Upper lobe of right lung (tissue), 1 donor: Measurements from ENCODE around the gene OSCP1. TPM values are rescaled to one million over a fixed set of nuclear protein-coding genes. Genes with fewer than 3 reads are reported as not detected.

Source experiments
- ATAC-seq: fragments of 200-7000 bp; cut with Tn5 transposase; one replicate; pipeline ENCODE4 v1.9.1; 2020; ENCODE audit warnings: mild to moderate bottlenecking, moderate library complexity
- DNase-seq: peaks from one replicate; pipeline ENCODE4 v3.0.0-alpha.2; 2020
- H3K27ac ChIP-seq: fragments of 200-600 bp; one replicate; pipeline ENCODE4 v1.8.0; 2022
- H3K27me3 ChIP-seq: fragments of 200-600 bp; one replicate; pipeline ENCODE4 v1.8.0; 2022; ENCODE audit warnings: mild to moderate bottlenecking
- H3K36me3 ChIP-seq: fragments of 200-600 bp; one replicate; pipeline ENCODE4 v1.8.0; 2022
- H3K4me1 ChIP-seq: fragments of 200-600 bp; one replicate; pipeline ENCODE4 v1.8.0; 2022
- H3K4me3 ChIP-seq: fragments of 200-600 bp; one replicate; pipeline ENCODE4 v1.8.0; 2022; ENCODE audit warnings: mild to moderate bottlenecking
- H3K9me3 ChIP-seq: fragments of 200-600 bp; one replicate; pipeline ENCODE4 v1.8.0; 2022
- CTCF ChIP-seq: fragments of 200-600 bp; IDR thresholded peaks from one replicate; pipeline ENCODE4 v1.8.0; 2022; ENCODE audit warnings: antibody characterized with exemption
- intact Hi-C: fragments of 100-400 bp; cut with DNase I; formaldehyde crosslinking; loops from one replicate; pipeline ENCODE4 v1.11.0; 2022
- total RNA-seq: library from RNA; stranded (reverse); fragmentation: NEBNext Ultra II Directional; extraction: Animal tissue kit (Norgen Biotek cat#: 25700); gene quantifications from one replicate; pipeline ENCODE4 v1.2.1, GENCODE V29; 2021
- donor health status: DM: no; HTN: yes; CAD: no; lungs with severe emphysema.

The OSCP1 gene
- total RNA-seq, 1 donor from 2014 or later, result 8.2 TPM

GRCh38 chr1:36475910-36476604, 25.8 kb upstream of the OSCP1 start:
- no peak overlapping the region for H3K4me3 ChIP-seq
- H3K27ac ChIP-seq, result no peak overlapping the region
- peak; percentile 25 for DNase-seq
- TF ChIP-seq CTCF, result no peak
- no peaks in the 10 kb centered on the region for H3K4me1 ChIP-seq
- ATAC-seq, result no peak
- H3K36me3 ChIP-seq, result no peaks in the 10 kb centered on the region
- H3K9me3 ChIP-seq, result no peaks in the 10 kb centered on the region
- no peaks in the 10 kb centered on the region for H3K27me3 ChIP-seq
- intact Hi-C loops, result no loop called here

DNA sequence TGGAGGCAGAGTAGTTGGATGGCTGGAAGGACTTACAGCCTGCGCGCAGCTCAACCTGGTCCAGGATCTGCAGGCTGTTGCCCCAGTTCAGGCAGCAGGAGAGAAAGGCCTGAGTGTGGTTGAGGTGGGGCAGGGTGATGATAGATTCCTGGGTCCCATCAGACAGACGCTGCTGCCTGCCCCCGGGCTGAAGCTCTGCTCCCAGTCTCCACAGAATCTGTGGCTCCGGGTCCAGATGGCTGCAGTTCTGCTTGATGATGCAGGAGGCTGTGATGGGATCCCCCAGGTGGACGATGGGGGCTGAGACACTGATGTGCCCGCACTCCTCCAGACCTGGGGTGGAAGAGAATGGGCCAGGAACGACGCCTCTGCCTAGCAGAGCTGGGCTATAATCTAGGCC, 25.1 kb upstream of the OSCP1 start:
- intact Hi-C loops, result no loop called here
- Histone ChIP-seq H3K27me3 (no peaks in the 10 kb centered on the region), H3K4me3 (no peak overlapping the region), H3K27ac (no peak overlapping the region), H3K4me1 (no peaks in the 10 kb centered on the region), H3K9me3 (no peaks in the 10 kb centered on the region), H3K36me3 (no peaks in the 10 kb centered on the region)
- ATAC-seq (no peak), DNase-seq (peak; percentile 53)
- no peak for TF ChIP-seq CTCF

- intact Hi-C loops, result no loop called here
- no peak for ATAC-seq
- Histone ChIP-seq H3K27me3 (no peaks in the 10 kb centered on the region), H3K9me3 (no peaks in the 10 kb centered on the region), H3K36me3 (no peaks in the 10 kb centered on the region), H3K4me1 (no peaks in the 10 kb centered on the region), H3K4me3 (no peak overlapping the region), H3K27ac (no peak overlapping the region)
- no peak for DNase-seq
- TF ChIP-seq CTCF, result no peak
These were observed 22.4 kb upstream of the OSCP1 start for GRCh38 chr1:36472656-36473055.

DNA sequence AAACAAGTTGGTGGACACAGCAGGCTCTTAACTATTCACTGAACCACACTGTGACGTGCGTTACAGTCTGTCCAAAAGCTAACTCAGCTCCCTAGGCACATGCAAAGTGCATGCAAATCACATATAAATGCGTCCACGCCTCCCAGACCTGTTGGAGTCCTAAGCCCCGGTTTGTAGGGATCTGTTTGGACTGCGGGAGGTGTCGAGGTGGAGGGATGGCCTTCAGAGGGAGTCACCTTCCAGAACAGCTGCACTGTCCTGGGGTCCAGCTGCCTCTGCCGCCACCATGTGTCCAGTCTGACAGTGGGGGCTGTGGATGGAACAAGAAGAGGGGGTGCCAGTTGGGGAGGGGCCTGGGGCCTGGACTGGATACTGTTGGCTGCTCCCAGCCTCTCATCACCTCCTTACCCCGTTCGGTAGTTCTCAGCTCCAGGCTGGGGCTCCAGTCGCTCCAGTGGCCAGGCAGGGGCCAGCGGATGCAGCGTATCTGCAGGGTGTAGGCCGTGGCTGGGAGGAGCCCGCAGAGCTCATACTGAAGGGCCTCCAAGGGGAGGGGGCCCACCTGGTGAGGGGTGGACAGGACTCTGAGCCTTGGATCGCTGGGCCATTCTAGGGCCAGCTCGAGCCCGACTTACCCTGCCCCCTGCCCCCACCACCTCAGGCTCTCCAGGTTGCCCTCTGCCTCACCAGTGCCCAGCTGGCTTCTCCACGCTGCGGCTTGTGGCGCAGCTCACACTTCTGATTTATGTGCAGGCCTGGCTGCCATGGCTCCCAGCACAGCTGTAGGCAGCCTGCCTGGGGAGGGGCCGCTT, 21.8 kb upstream of the OSCP1 start:
- peak; percentile 62 for DNase-seq
- Histone ChIP-seq H3K4me3 (no peak overlapping the region), H3K27ac (no peak overlapping the region), H3K27me3 (no peaks in the 10 kb centered on the region), H3K36me3 (no peaks in the 10 kb centered on the region), H3K9me3 (no peaks in the 10 kb centered on the region), H3K4me1 (no peaks in the 10 kb centered on the region)
- intact Hi-C loops, result no loop called here
- no peak for TF ChIP-seq CTCF
- ATAC-seq, result peak; percentile 2

- Histone ChIP-seq H3K4me3 (no peak overlapping the region), H3K27me3 (no peaks in the 10 kb centered on the region), H3K27ac (no peak overlapping the region), H3K4me1 (peaks cover 9% of the 10 kb centered on the region), H3K9me3 (no peaks in the 10 kb centered on the region), H3K36me3 (no peaks in the 10 kb centered on the region)
- intact Hi-C loops, result no loop called here
- ATAC-seq (no peak), DNase-seq (no peak)
- TF ChIP-seq CTCF, result no peak
These were observed 18.9 kb upstream of the OSCP1 start for GRCh38 chr1:36469163-36469562.
